Left lobe of liver (tissue), 2 donors: ENCODE results near the gene HNRNPF. TPM values are rescaled to one million over a fixed set of nuclear protein-coding genes. Genes with fewer than 3 reads are reported as not detected.

ENCODE experiments used
- ATAC-seq: fragments of 200-7000 bp; cut with Tn5 transposase; one replicate; pipeline ENCODE4 v1.9.1; 2020; ENCODE audit warnings: mild to moderate bottlenecking, moderate library complexity
- DNase-seq: peaks from one replicate; pipeline ENCODE4 v3.0.0-alpha.2; 2020; ENCODE audit warnings: low spot score
- total RNA-seq: library from RNA; stranded (reverse); gene quantifications from one replicate; pipeline ENCODE4 v1.2.1, GENCODE V29; 2021
- donor health status: DM: no; HTN: no; CAD: no; lungs with moderate emphysema.
- donor health status: DM: no; HTN: yes; CAD: no.

Gene HNRNPF
- total RNA-seq, 1 donor from 2014 or later, result 118 TPM

DNA sequence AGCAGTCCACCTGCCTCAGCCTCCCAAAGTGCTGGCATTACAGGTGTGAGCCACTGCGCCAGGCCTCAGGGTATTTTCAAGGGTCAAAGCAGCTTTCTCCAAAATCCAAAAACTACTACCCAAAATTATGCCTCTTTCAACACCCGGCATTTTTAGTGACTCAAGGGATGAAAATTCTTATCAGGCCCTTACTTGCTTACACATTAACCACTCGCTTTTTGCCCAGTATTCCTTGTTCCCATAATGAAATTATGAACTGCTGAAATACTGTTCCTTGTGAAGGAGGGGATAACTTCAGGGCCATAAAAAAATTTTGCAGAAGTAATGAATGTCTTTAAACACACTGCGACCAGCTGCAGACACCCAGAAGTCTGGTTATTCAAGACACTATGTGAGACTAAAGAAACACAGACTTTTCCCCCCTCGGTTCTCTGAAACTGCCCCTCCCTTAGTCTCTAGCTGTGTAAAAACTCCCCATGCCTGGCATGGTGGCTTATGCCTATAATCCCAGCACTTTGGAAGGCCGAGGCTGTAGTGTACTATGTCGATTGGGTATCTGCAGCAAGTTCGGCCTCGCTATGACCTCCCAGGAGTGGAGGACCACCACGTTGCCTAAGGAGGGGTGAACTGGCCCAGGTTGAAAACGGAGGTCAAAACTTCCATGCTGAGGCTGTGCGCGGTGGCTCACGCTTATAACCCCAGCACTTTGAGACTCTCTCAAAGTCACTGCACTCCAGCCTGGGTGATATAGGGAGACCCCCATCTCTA, 25.6 kb downstream of the HNRNPF start:
- ATAC-seq, result peak; percentile 13
- no peak for DNase-seq

DNA sequence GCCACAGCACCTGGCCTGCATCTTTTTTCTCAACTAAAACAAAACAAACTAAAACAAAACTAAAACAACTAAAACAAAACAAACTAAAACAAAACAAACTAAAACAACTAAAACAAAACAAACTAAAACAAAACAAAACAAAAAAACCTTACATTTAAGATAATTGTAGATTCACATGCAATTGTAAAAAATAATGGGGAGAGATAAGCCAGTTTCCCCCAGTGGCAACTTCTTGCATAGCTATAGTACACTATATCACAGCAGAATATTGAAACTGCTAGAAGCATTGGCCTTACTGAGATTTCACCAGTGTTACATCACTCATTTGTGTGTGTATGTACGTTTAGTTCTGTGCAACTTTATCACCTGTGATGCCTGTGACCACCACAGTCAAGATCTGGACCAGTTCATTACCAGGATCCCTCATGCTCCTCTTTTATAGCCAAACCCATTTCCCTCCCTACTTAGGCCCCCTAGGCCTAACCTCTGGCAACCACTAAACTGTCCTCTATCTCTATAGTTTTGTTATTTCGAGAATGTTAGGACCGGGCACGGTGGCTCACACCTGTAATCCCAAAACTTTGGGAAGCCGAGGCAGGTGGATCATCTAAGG, 28.3 kb downstream of the HNRNPF start:
- ATAC-seq (no peak), DNase-seq (no peak)

DNA sequence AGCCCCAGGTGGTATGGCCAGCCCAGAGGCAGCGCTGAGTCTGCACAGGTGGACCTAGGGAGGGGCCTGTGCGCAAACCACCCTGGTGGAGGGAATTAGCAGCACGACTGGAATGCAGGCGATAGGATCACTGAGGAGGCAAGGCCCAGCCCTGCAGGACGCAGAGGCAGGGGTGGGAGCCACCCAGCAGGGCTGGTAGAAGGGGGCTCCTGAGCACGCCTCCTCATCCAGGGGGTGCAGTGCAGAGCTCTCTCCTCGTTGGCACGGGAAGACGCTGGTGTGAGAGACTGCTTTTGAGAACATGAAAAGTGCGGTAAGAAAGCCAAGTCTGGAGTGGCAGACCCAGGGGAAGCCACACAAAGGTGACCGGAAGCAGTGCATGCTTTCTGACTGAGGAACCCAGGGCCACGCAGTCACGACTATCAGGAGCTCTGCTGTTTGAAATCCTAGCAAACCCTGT, 31.5 kb downstream of the HNRNPF start:
- no peak for ATAC-seq
- DNase-seq, result no peak

DNA sequence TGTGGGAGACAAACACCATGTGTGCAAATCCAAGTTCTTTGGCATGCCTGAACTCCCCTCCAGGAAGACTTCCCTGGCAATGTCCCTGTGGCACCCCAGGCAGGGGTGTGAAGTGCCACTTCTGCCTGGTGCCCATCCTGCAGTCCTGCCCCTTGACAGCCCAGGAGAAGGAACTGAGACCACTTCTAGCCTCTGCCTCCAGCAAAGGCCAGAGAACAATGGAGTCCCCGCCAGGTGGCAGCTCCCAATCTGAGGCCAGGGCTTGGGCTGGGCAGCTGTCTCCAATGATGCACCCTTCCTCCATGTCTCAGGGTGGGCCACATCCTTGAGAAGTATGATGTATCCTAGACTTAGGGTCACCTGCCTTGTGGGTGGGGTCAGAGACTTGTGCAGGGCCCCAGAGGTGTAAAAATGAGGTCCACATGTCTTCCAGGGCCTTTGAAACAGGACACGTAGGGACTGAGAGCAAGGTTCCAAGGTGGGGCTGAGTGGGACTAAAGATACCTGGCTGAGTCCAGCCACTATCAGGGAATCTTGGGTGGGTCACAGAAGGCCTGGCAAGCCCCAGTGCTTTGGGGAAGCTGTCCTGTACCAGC, 32.1 kb downstream of the HNRNPF start:
- ATAC-seq (no peak), DNase-seq (no peak)

DNA sequence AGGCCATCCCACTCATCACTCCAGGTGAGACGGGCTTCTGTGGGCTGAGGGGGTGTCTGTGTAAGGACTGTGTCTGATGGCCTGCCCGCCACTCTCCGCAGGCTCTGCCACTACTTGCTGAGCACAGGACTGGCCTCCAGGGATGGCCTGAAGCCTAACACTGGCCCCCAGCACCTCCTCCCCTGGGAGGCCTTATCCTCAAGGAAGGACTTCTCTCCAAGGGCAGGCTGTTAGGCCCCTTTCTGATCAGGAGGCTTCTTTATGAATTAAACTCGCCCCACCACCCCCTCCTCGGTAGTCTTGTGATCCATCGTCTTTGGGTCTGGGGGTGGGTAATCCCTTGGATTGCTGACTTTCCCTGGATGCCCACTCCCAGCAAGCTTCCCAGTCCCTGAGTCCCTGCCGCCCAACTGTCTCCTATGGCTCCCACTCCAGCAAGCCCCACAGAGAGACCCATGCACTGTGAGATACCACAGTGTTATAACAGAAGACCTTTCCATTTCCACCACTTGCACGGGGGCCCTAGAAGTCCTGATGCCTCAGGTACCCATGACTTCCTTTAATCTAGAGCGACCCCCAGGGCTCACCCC, 32.8 kb downstream of the HNRNPF start:
- DNase-seq, result no peak
- no peak for ATAC-seq

DNA sequence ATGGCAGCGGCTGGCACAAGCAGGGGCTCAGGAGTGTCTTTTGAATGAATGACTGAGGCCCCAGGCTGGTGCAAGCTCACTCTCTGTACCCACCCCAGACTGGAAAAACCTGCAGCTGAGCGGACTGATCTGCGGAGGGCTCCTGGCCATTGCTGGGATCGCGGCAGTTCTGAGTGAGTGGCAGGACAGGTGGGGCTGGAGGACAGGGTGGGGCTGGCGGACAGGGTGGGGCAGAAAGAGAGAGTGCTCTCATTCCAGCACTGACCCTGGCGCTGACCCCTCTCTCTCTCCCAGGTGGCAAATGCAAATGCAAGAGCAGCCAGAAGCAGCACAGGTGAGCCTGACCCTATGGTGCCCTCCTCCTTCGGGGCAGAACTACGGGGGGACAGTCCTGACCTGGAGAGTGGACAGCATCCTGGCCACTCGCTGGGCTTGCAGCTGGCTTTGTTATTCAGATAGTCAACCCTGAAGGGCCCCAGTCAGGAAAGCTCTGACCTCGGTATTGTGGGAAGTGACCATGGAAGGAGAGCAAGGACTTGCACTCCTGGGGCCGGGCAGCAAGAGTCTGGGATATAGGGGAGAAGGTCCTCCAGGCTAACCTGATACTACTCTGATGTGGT, 33.5 kb downstream of the HNRNPF start:
- DNase-seq (no peak), ATAC-seq (no peak)

DNA sequence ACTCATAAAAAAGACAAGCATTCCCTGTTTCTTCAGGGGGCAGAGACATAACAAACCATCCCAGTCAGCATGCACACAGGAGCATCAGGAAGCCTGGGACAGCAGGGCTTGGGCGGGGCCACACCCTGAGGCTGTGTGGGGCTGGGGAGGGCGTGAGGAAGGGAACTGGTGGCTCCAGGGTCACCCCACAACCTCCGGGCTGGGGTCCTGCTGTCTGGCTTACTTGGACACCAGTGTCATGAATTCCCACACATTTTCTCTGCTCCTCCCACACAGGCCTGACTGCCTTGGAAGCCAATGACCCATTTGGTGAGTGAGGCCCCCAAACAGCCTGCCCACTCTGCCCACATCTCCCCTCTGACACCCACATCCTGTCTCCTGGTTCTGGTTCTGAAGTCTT, 34.8 kb downstream of the HNRNPF start:
- ATAC-seq (no peak), DNase-seq (no peak)

DNA sequence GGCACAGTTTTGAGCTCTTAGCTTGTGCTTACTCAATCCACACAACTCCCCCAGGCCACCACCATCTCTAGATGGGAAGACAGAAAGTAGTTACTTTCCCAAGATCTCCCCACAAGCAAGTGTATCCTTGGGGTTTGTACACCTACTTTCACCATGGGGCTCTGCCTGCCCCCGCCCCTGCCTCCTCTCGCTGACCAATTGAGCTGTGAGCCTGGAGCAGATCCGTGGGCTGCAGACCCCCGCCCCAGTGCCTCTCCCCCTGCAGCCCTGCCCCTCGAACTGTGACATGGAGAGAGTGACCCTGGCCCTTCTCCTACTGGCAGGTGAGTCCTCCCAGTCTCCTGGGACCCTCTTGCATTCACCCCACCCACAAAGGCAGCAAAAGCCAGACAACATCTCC, 35.5 kb downstream of the HNRNPF start:
- no peak for ATAC-seq
- no peak for DNase-seq

DNA sequence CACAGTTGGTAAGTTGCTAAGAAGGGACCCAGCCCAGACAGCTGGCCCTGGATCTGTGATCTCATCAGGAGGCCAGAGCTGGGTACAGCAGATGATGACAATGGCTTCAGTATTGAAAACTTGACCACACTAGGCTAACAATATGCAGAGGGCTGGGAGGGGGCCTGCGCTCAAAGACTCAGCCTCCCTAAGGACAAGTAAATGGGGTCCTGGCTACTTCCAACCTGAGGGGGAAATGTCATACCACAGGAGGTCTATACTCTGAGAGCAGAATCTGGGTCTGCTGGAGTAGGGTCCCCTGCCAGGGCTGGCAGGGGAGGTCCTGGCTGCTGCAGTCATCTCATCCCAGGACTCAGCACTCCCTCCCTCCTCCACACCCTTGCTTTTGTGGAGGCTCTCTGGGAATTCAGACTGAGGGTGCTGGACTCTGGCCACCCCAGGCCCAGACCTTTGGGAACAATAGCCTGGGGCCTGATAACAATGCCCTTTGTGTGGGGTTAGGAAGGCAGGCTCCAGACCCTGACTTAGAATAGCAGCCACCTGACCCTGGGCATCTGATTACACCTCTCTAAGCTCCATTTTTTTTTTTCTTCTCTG, 36.1 kb downstream of the HNRNPF start:
- DNase-seq, result no peak
- ATAC-seq, result no peak

DNA sequence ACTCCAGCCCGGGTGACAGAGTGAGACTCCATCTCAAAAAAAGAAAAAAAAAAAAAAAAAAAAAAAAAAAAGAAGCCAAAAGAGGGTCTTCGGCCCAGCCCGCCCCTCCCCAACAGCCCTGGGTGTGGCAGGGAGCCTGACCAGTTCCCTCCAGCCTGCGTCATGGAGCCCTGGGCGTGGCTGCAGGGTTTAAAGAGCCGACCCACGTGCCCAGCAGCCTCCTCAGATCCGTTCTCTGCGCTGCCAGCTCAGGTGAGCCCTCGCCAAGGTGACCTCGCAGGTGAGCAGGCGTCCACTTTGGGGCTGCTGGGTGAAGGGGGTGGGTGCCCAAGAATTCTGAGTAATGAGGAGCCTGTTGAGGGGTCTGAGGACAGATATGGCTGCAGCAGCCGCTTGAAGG, 37.6 kb downstream of the HNRNPF start, which contains the start of gene FXYD4:
Gene FXYD4, plus strand, starts transcription at position 219 of the 400 bp plus-strand sequence. CDS start 2,111 bp downstream, outside the sequence.
- no peak for DNase-seq
- ATAC-seq, result no peak

DNA sequence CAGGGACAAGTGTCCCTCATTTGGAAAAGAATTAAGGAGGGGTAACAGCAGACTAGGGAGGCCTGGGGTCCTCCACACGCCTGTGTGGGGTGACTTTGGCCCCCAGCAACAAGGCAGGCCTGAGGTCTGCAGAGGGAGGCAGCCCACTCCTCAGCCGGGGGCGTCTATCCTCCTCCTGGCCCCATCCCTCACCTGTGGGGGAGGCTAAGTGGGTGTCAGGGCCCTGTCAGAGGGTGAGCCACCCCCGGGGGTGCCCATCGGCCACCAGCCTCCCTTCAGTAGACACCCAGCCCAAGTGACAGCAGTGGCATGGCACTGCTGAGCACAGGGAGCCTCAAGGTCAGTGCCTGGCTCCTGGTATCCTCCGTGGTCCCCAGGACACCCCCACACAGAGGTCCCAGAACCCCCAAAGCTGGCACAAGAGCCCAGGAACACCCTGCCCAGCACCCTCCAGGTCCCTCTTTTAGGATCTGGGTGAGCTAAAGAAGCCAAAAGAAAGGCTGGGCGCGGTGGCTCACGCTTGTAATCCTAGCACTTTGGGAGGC, 38.2 kb downstream of the HNRNPF start:
- no peak for DNase-seq
- ATAC-seq, result no peak

DNA sequence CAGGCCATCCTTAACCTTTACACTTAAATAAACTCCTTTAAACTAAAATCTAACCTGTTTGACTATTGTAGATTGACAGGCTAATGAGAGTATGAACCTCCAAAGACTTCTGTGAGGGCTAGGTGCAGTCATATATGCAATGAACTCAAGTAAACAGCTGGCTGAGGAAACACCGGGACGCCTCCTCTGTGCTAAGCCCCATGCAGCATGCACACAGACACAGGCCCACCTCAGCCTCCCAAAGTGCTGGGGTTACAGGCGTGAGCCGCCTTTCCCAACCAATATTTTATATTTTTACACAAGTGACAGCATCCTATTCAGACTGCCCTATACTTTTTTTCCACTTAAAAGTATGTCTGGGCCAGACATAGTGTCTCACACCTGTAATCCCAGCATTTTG, 39.1 kb downstream of the HNRNPF start:
- ATAC-seq, result no peak

DNA sequence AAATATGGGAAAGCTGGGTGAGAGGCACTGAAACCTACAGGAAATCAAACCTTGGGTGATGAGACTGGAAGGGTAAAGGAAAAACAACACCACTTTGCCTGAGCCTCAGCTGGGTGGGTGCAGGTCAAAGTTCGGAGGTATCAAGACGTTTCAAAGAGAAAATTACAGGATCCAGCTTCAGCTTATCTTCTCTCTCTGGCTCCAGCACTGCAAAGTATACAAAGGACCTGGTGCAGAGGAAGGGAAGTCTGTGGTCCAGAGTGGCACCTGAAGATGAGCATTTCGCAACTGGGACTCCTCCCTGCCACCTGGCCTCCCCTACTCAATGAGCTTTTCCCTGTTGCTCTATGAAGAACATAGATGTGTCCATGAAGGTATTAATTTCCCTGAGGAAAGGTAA, 44.0 kb downstream of the HNRNPF start:
- DNase-seq, result no peak
- no peak for ATAC-seq

More for the DNA sequence above, 39.1 kb downstream of the HNRNPF start:
- DNase-seq, result no peak

DNA sequence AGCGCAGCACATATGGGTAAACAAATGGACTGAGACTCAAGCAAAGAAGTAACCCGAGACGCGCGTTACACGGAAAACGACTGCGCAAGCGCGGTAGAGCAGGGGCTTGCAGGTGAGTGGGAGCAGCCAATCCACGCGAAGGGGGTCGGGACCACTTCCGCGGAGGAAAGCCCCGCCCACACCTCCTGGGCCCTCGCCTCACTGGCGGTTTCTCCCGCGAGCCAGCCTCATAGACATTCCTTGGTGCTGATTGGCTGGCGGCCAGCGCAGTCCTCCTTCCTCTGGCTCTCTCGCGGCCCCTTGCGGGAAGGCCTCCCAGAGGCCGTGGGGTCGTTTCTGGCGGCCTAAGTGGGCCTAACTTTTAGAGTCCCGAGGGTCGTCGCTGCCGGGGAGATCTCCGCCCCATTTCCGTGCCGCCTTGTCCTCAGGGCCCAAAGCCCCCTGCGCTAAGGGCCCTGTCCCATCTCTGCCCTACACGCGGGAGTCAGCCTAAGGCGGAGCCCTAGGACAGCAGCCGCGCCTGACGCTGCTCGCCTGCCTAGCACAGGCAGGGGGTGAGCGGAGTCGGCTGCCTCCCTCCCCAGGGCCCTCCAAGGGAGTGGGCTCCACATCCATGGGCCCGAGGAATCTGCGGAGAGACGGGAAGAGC, 46.7 kb downstream of the HNRNPF start:
- DNase-seq (peak; percentile 88), ATAC-seq (peak; percentile 95)

DNA sequence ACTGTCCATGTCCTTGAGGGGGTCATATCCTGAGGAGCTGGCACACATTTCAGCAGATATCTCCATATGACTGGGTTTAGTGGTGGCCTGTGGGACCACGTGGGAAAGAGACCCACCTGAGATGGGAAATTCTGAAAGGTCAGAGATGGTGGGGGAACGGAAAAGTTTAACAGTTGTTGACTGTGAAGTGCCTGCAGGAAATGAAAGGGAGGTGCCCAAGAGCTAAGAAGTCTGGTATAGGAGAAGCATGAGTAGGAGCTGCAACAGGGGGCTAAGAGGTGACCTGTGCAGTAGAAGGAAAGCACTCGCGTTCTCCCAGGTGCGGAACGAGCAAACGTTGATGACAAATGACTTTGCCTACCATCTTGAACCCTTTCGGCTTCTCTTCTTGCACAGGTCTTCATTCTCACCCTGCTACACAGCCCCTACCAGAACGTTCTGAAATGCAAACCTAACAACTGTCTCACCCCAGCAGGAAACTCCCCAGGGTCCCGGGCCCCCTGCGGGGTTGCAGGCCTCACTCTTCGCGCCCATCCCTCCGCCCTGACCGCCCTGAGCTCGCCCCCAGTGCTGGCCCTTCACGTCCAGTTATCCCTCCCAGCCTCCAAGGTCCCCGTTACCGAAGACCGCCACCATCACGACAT, 47.3 kb downstream of the HNRNPF start:
- DNase-seq (no peak), ATAC-seq (no peak)

DNA sequence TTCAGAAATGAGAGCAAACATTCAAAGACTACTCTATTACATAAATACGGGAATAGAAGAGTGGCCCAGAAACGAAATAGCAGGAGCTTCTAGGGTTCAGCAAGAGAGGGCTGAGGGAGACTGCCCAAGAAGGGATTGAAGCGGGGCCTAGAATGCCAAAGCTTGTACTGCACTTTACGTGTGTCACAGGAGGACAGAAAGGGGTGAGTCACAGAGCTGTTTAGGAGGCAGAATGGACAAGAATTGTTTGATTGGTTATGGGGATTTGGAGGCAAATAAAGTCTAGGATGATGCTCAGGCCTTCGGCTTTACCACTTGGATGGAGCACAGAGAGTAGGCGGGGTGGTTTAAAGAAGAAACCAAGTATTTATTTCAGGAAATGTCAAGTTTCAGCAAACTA, 48.9 kb downstream of the HNRNPF start:
- no peak for ATAC-seq
- no peak for DNase-seq

DNA sequence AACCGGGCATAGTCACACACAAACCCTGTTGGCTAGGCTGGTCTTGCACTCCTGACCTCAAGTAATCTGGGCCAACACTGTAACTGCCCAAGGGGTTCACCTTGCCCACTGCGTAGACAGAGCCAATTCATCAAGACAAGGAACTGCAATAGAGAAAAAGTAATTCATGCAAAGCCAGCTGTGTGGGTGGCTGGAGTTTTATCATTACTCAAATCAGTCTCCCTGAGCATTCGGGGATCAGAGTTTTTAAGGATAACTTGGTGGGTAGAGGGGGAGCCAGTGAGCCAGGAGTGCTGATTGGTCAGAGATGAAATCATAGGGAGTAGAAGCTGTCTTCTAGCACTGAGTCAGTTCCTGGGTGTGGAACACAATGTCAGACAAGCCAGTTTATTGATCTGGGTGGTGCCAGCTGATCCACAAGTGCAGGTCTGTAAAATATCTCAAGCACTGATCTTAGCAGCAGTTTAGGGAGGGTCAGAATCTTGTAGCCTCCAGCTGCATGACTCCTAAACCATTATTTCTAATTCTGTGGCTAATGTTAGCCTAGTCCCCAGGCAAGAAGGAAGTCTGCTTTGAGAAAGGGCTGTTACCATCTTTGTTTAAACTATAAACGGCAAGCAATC, 53.1 kb downstream of the HNRNPF start:
- ATAC-seq, result no peak
- DNase-seq, result no peak

DNA sequence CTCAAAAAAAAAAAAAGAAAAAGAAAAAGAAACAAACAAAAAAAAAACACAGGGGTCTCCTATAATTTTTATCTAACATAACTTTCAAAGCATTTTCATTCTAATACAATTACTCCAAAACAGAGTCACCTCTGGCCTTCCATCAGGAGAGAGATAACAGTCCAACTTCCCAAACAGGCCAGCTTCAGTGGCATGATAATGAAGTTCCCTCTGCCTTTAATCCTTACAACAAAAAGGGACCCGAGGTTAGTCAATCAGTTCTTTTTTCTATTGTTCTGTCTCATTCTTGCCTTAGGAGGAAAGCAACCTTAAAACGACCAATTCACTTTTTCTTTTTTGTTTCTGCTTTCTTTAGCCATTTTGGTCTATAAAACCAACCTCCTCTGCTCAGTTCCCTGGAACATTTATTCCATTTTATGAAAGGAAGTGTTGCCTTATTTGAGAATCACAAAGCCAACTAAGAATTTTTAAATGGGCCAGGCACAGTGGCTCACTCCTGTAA, 54.1 kb downstream of the HNRNPF start:
- DNase-seq, result no peak
- ATAC-seq, result no peak

DNA sequence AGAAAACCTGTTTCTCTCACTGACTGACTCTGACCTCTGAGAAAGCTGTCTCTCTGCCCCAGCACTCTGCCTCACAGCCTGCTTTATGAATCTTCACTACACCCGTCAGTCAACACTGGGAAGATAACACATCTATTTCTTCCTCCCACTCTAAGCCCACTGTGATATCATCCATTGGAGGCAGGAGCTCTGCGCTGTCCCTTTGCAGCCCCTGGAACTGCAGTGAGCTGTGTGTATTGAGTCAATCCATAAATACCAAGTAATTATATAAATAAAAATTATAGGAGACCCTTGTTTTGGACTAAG, 54.7 kb downstream of the HNRNPF start:
- no peak for DNase-seq

More for the DNA sequence above, 54.7 kb downstream of the HNRNPF start:
- ATAC-seq, result no peak
